ENCODE data around the gene ENPP3. TPM values are rescaled to one million over a fixed set of nuclear protein-coding genes. Genes with fewer than 3 reads are reported as not detected.
A peak's percentile ranks its signal among the peaks of the same experiment; 100 is the strongest.

The ENPP3 gene
- total RNA-seq, 2 donors from 2014 or later: not detected

DNA sequence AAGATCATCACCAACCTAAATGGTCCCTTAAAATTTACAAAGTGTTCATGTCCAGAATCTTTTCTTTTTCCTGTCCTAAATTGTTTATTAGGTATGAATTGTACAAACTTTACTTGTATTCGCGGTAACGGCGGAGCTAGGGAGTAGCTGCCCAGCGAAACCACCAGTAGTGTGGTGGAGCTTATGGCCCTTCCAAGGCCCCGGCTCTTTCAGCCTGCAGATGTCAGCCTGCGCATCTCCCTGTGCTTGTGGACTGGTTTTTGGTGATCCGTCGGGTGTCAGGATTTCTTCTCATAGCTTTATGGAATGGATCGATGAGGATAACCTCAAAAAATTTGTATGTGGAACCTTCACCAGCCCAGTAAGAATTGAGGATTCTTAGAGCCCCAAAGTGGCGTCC lies 143.5 kb downstream of the ENPP3 start:
- no peak overlapping the region for H3K27ac Mint-ChIP-seq
- no peak for DNase-seq

DNA sequence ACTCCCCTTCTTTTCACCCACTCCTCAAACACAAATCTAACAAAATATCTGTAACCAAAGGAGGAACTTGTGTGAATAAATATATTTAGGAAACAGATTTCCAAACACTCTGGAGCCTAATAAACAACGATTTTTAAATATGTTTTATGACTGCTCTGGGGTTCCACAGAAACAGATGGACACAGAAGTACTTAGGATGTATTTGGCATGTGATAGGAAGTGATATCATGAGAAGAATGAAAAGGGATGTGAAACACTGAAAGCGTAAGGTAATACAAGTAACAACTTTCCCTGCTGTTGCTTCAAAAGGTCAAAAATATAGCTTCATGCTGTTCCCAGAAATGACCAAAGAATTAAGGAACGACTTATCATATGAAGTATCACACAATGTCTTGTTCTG lies 144.6 kb downstream of the ENPP3 start:
- no peaks in the 10 kb centered on the region for H3K9me3 Mint-ChIP-seq
- H3K9me3 ChIP-seq (ENCODE audit: control insufficient read depth, low read length): no peaks in the 10 kb centered on the region
- H3K27me3 ChIP-seq (ENCODE audit: control insufficient read depth, insufficient read depth, low read length, poor library complexity, severe bottlenecking): no peaks in the 10 kb centered on the region
- no peaks in the 10 kb centered on the region for H3K4me1 Mint-ChIP-seq
- H3K4me1 ChIP-seq (ENCODE audit: control insufficient read depth, insufficient read depth, low read length): no peaks in the 10 kb centered on the region
- 91% methylated on average over 3 of the region's 3 CpGs for WGBS, 2 experiments (ENCODE audit: insufficient coverage in 1 of 2, insufficient read length in 1 of 2)
- H3K36me3 Mint-ChIP-seq (ENCODE audit: low read depth): no peaks in the 10 kb centered on the region
- TF ChIP-seq, protein P1, sequence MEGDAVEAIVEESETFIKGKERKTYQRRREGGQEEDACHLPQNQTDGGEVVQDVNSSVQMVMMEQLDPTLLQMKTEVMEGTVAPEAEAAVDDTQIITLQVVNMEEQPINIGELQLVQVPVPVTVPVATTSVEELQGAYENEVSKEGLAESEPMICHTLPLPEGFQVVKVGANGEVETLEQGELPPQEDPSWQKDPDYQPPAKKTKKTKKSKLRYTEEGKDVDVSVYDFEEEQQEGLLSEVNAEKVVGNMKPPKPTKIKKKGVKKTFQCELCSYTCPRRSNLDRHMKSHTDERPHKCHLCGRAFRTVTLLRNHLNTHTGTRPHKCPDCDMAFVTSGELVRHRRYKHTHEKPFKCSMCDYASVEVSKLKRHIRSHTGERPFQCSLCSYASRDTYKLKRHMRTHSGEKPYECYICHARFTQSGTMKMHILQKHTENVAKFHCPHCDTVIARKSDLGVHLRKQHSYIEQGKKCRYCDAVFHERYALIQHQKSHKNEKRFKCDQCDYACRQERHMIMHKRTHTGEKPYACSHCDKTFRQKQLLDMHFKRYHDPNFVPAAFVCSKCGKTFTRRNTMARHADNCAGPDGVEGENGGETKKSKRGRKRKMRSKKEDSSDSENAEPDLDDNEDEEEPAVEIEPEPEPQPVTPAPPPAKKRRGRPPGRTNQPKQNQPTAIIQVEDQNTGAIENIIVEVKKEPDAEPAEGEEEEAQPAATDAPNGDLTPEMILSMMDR (conservative IDR thresholded peaks at IDR 0.05): no peak
- DNase-seq: no peak
- H3K4me3 Mint-ChIP-seq: no peak overlapping the region
- H3K4me3 ChIP-seq (ENCODE audit: low read length): no peak overlapping the region
- H3K9ac ChIP-seq (ENCODE audit: extremely low read depth, low read length, poor library complexity, severe bottlenecking): no peak overlapping the region
- H3K27ac Mint-ChIP-seq: no peak overlapping the region
- no peaks in the 10 kb centered on the region for H3K36me3 ChIP-seq (ENCODE audit: control insufficient read depth, insufficient read depth, low read length)
- H3K27me3 Mint-ChIP-seq (ENCODE audit: insufficient read depth): peaks cover 23% of the 10 kb centered on the region
- no peak overlapping the region for H3K27ac ChIP-seq (ENCODE audit: low read depth, low read length)

More for the DNA sequence above, 143.5 kb downstream of the ENPP3 start:
- no peaks in the 10 kb centered on the region for H3K4me1 ChIP-seq (ENCODE audit: control insufficient read depth, insufficient read depth, low read length)
- peaks cover 28% of the 10 kb centered on the region for H3K27me3 Mint-ChIP-seq (ENCODE audit: insufficient read depth)
- no peak overlapping the region for H3K27ac ChIP-seq (ENCODE audit: low read depth, low read length)
- H3K4me3 Mint-ChIP-seq: no peak overlapping the region
- H3K4me3 ChIP-seq (ENCODE audit: low read length): no peak overlapping the region
- H3K9me3 ChIP-seq (ENCODE audit: control insufficient read depth, low read length): no peaks in the 10 kb centered on the region
- TF ChIP-seq, protein P1 (conservative IDR thresholded peaks at IDR 0.05): no peak
- no peaks in the 10 kb centered on the region for H3K9me3 Mint-ChIP-seq
- no peaks in the 10 kb centered on the region for H3K36me3 Mint-ChIP-seq (ENCODE audit: low read depth)
- no peak overlapping the region for H3K9ac ChIP-seq (ENCODE audit: extremely low read depth, low read length, poor library complexity, severe bottlenecking)
- WGBS, 2 experiments (ENCODE audit: insufficient coverage in 1 of 2, insufficient read length in 1 of 2): 94 to 97% methylated on average over 6 to 11 of the region's 11 CpGs
- H3K27me3 ChIP-seq (ENCODE audit: control insufficient read depth, insufficient read depth, low read length, poor library complexity, severe bottlenecking): no peaks in the 10 kb centered on the region
- no peaks in the 10 kb centered on the region for H3K4me1 Mint-ChIP-seq
- H3K36me3 ChIP-seq (ENCODE audit: control insufficient read depth, insufficient read depth, low read length): no peaks in the 10 kb centered on the region

DNA sequence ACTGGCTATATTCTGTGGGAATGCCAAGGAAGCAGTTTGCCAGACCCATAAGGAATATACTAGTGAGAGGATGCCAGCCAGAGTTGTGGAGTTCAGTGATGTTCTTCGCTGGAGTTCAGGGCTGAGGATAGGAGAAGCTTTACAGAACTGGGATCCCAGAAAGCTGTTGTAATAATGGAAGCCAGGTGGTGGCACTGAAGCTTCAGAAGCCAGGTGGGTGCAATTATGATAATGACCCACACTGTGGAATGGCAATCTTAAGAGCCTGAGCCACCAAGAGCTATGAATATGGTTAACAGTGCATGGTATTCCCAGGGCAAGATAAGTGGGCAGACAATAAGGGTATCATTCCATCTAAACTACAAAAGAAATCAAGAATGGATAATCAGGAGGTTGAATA lies 145.7 kb downstream of the ENPP3 start:
- H3K4me3 Mint-ChIP-seq: no peak overlapping the region

More for the DNA sequence above, 145.7 kb downstream of the ENPP3 start:
- peak; percentile 59 for DNase-seq
- H3K9me3 ChIP-seq (ENCODE audit: control insufficient read depth, low read length): no peaks in the 10 kb centered on the region
- H3K4me3 ChIP-seq (ENCODE audit: low read length): no peak overlapping the region
- H3K4me1 ChIP-seq (ENCODE audit: control insufficient read depth, insufficient read depth, low read length): no peaks in the 10 kb centered on the region
- H3K9ac ChIP-seq (ENCODE audit: extremely low read depth, low read length, poor library complexity, severe bottlenecking): no peak overlapping the region
- H3K36me3 ChIP-seq (ENCODE audit: control insufficient read depth, insufficient read depth, low read length): no peaks in the 10 kb centered on the region
- H3K27me3 ChIP-seq (ENCODE audit: control insufficient read depth, insufficient read depth, low read length, poor library complexity, severe bottlenecking): no peaks in the 10 kb centered on the region
- no peaks in the 10 kb centered on the region for H3K36me3 Mint-ChIP-seq (ENCODE audit: low read depth)
- H3K4me1 Mint-ChIP-seq: no peaks in the 10 kb centered on the region
- TF ChIP-seq, protein P1 (conservative IDR thresholded peaks at IDR 0.05): peak; percentile 45
- 86 to 100% methylated on average over 1 of the region's 1 CpG for WGBS, 2 experiments (ENCODE audit: insufficient coverage in 1 of 2, insufficient read length in 1 of 2)
- no peaks in the 10 kb centered on the region for H3K9me3 Mint-ChIP-seq
- no peak overlapping the region for H3K27ac ChIP-seq (ENCODE audit: low read depth, low read length)
- H3K27ac Mint-ChIP-seq: no peak overlapping the region
- peaks cover 18% of the 10 kb centered on the region for H3K27me3 Mint-ChIP-seq (ENCODE audit: insufficient read depth)
